Duodenal mucosa (tissue), 2 donors: ENCODE measurements around the gene SPN.
"Not testable (repeated sequence)": the region's sequence is repeated elsewhere in the genome, so short reads cannot be mapped to it uniquely, and the experiment has no call there.

ENCODE experiments used
- H3K27ac ChIP-seq: one replicate; pipeline ENCODE4 v1.7.0; 2013; ENCODE audit warnings: low read depth, low read length
- H3K27me3 ChIP-seq, 2 donors: one replicate each; pipeline ENCODE4 v1.7.0; 2013; ENCODE audit warnings: low read length in 2 of 2, control low read depth in 1 of 2; ENCODE audit not compliant: insufficient read depth in 2 of 2, control insufficient read depth in 1 of 2
- H3K36me3 ChIP-seq, 2 donors: one replicate each; pipeline ENCODE4 v1.7.0; 2013; ENCODE audit warnings: low read length in 2 of 2, control low read depth in 1 of 2; ENCODE audit not compliant: insufficient read depth in 2 of 2, control insufficient read depth in 1 of 2
- H3K4me1 ChIP-seq, 2 donors: one replicate each; pipeline ENCODE4 v1.7.0; 2013; ENCODE audit warnings: low read length in 2 of 2, control low read depth in 1 of 2; ENCODE audit not compliant: insufficient read depth in 2 of 2, control insufficient read depth in 1 of 2
- H3K4me3 ChIP-seq, 2 donors: one replicate each; pipeline ENCODE4 v1.7.0; 2013; ENCODE audit warnings: low read length in 2 of 2, low read depth in 1 of 2
- H3K9ac ChIP-seq, 2 donors: one replicate each; pipeline ENCODE4 v1.7.0; 2013; ENCODE audit warnings: low read length in 2 of 2, low read depth in 1 of 2
- H3K9me3 ChIP-seq, 2 donors: one replicate each; pipeline ENCODE4 v1.7.0; 2013; ENCODE audit warnings: low read length in 2 of 2, control low read depth in 1 of 2; ENCODE audit not compliant: control insufficient read depth in 1 of 2

The SPN gene

GRCh38 chr16:29676989-29677785 is 14.1 kb downstream of the SPN start:
- Histone ChIP-seq H3K4me1 (peaks cover 15 to 19% of the 10 kb centered on the region in 2 donors), H3K4me3 (no peak overlapping the region), H3K36me3 (no peaks in the 10 kb centered on the region), H3K27ac (no peak overlapping the region), H3K9me3 (no peaks in the 10 kb centered on the region), H3K9ac (no peak overlapping the region), H3K27me3 (no peaks in the 10 kb centered on the region)

GRCh38 chr16:29678691-29679267 is 15.7 kb downstream of the SPN start, which contains the start of gene QPRT:
QPRT (plus strand) TSS chr16:29679180; CDS start chr16:29679198, 18 bp downstream.
- H3K9me3 ChIP-seq, result no peaks in the 10 kb centered on the region
- H3K9ac ChIP-seq, result peak within 1 kb of the TSS; percentile 61 to 70
- no peaks in the 10 kb centered on the region for H3K36me3 ChIP-seq
- no peaks in the 10 kb centered on the region for H3K27me3 ChIP-seq
- peaks cover 15 to 18% of the 10 kb centered on the region in 2 donors for H3K4me1 ChIP-seq
- H3K27ac ChIP-seq, result peak within 1 kb of the TSS; percentile 70
- peak within 1 kb of the TSS; percentile 75 to 83 for H3K4me3 ChIP-seq

- Histone ChIP-seq H3K27me3 (no peaks in the 10 kb centered on the region), H3K9me3 (no peaks in the 10 kb centered on the region), H3K4me3 (peak overlapping the region; percentile 21 to 75), H3K4me1 (peaks cover 8 to 11% of the 10 kb centered on the region in 2 donors), H3K36me3 (peaks cover 0 to 3% of the 10 kb centered on the region in 2 donors), H3K27ac (no peak overlapping the region), H3K9ac (peak overlapping the region; percentile 26 to 61)
Measured at GRCh38 chr16:29680180-29680598, 17.1 kb downstream of the SPN start.

- no peaks in the 10 kb centered on the region for H3K9me3 ChIP-seq
- H3K4me3 ChIP-seq, result no peak overlapping the region
- H3K9ac ChIP-seq, result no peak overlapping the region
- peaks cover 0 to 3% of the 10 kb centered on the region in 2 donors for H3K36me3 ChIP-seq
- H3K27me3 ChIP-seq, result no peaks in the 10 kb centered on the region
- H3K4me1 ChIP-seq, result peaks cover 8 to 11% of the 10 kb centered on the region in 2 donors
- no peak overlapping the region for H3K27ac ChIP-seq
Measured at GRCh38 chr16:29683543-29684090, 20.6 kb downstream of the SPN start.

GRCh38 chr16:29684679-29685078 is 21.6 kb downstream of the SPN start:
- Histone ChIP-seq H3K36me3 (peaks cover 0 to 3% of the 10 kb centered on the region in 2 donors), H3K9me3 (no peaks in the 10 kb centered on the region), H3K4me3 (no peak overlapping the region), H3K4me1 (peaks cover 0 to 6% of the 10 kb centered on the region in 2 donors), H3K27me3 (no peaks in the 10 kb centered on the region), H3K9ac (no peak overlapping the region), H3K27ac (no peak overlapping the region)

GRCh38 chr16:29686740-29687332 is 23.8 kb downstream of the SPN start:
- Histone ChIP-seq H3K9me3 (no peaks in the 10 kb centered on the region), H3K9ac (no peak overlapping the region), H3K4me1 (no peaks in the 10 kb centered on the region), H3K36me3 (peaks cover 0 to 3% of the 10 kb centered on the region in 2 donors), H3K4me3 (no peak overlapping the region), H3K27me3 (no peaks in the 10 kb centered on the region), H3K27ac (no peak overlapping the region)

- no peaks in the 10 kb centered on the region for H3K27me3 ChIP-seq
- peaks cover 0 to 3% of the 10 kb centered on the region in 2 donors for H3K36me3 ChIP-seq
- no peaks in the 10 kb centered on the region for H3K4me1 ChIP-seq
- H3K27ac ChIP-seq, result no peak overlapping the region
- H3K4me3 ChIP-seq, result no peak overlapping the region
- H3K9me3 ChIP-seq, result no peaks in the 10 kb centered on the region
- H3K9ac ChIP-seq, result no peak overlapping the region
Measured at GRCh38 chr16:29687755-29688154, 24.7 kb downstream of the SPN start.

- no peaks in the 10 kb centered on the region for H3K27me3 ChIP-seq
- H3K36me3 ChIP-seq, result peaks cover 0 to 3% of the 10 kb centered on the region in 2 donors
- H3K27ac ChIP-seq, result no peak overlapping the region
- no peaks in the 10 kb centered on the region for H3K9me3 ChIP-seq
- H3K4me3 ChIP-seq, result no peak overlapping the region
- no peak overlapping the region for H3K9ac ChIP-seq
- H3K4me1 ChIP-seq, result no peaks in the 10 kb centered on the region
Measured at GRCh38 chr16:29688172-29688571, 25.1 kb downstream of the SPN start.

- not testable (repeated sequence) for H3K4me3 ChIP-seq, H3K9ac ChIP-seq, H3K27ac ChIP-seq, H3K36me3 ChIP-seq, H3K9me3 ChIP-seq, H3K27me3 ChIP-seq, H3K4me1 ChIP-seq
Measured at GRCh38 chr16:29689490-29690351, 26.7 kb downstream of the SPN start.
